Kidney (tissue), 22 donors: ENCODE results near the gene TCF4. TPM values are rescaled to one million over a fixed set of nuclear protein-coding genes. Genes with fewer than 3 reads are reported as not detected.

Experiments used
- DNase-seq, 5 donors: peaks; one replicate each; pipeline ENCODE4 v3.0.0-alpha.2; 2013 to 2020
- FAIRE-seq: peaks from 2 replicates; lab custom pipeline; 2012; peaks lifted over from hg19 to GRCh38; lab: Jason Lieb, UNC
- H3K27ac ChIP-seq, 2 donors: one replicate each; pipeline ENCODE4 v1.7.0; 2013; ENCODE audit warnings: low read depth in 2 of 2, low read length in 2 of 2, inconsistent platforms in 1 of 2
- H3K27me3 ChIP-seq: one replicate; pipeline ENCODE4 v1.7.1; 2013; ENCODE audit warnings: low read length, inconsistent platforms; ENCODE audit not compliant: control insufficient read depth, insufficient read depth
- H3K36me3 ChIP-seq, 3 donors: one replicate each; pipeline versions ENCODE4 v1.7.0 to v1.7.1; 2013; ENCODE audit warnings: low read length in 3 of 3, control low read depth in 1 of 3, inconsistent platforms in 1 of 3; ENCODE audit not compliant: insufficient read depth in 3 of 3, control insufficient read depth in 2 of 3
- H3K4me1 ChIP-seq, 3 donors: one replicate each; pipeline versions ENCODE4 v1.7.0 to v1.7.1; 2013; ENCODE audit warnings: low read length in 3 of 3, inconsistent platforms in 1 of 3, low read depth in 1 of 3; ENCODE audit not compliant: control insufficient read depth in 2 of 3, insufficient read depth in 2 of 3
- H3K4me3 ChIP-seq, 3 donors: one replicate each; pipeline versions ENCODE4 v1.7.0 to v1.8.1; 2013; ENCODE audit warnings: low read length in 3 of 3, control low read depth in 1 of 3, inconsistent platforms in 1 of 3
- H3K9ac ChIP-seq, 3 donors: one replicate each; pipeline versions ENCODE4 v1.7.0 to v1.7.1; 2013; ENCODE audit warnings: low read length in 3 of 3, control low read depth in 1 of 3, inconsistent platforms in 1 of 3
- H3K9me3 ChIP-seq, 3 donors: one replicate each; pipeline versions ENCODE4 v1.7.0 to v1.7.1; 2013; ENCODE audit warnings: low read length in 3 of 3, control low read depth in 1 of 3, inconsistent platforms in 1 of 3; ENCODE audit not compliant: control insufficient read depth in 2 of 3, insufficient read depth in 1 of 3
- intact Hi-C: fragments of 100-400 bp; cut with DNase I; formaldehyde crosslinking; loops from one replicate; pipeline ENCODE4 v1.11.1; 2022
- long read RNA-seq, 10 donors: library from polyadenylated mRNA in 1 of 10; unstranded in 1 of 10; transcript quantifications; one replicate each; pipeline ENCODE4 v2.0.0 and lab custom pipeline, GENCODE V29; 2021 to 2026
- polyA plus RNA-seq: library from polyadenylated mRNA; stranded (reverse); fragments of 350-450 nt; fragmentation: Illumina TruSeq; extraction: RNeasy Lipid Tissue Mini Kit (QIAGEN cat#74804); gene quantifications from one replicate; pipeline ENCODE4 v1.2.3, GENCODE V29; 2014; ENCODE audit warnings: low read depth, low replicate concordance; ENCODE audit not compliant: insufficient read depth
- total RNA-seq: library from RNA; stranded (reverse); fragmentation: NEBNext Ultra II Directional; extraction: Animal tissue kit (Norgen Biotek cat#: 25700); gene quantifications from one replicate; pipeline ENCODE4 v1.2.1, GENCODE V29; 2021
- TF ChIP-seq, protein P1 (sequence below): IDR thresholded peaks from 3 replicates; pipeline ENCODE4 v1.5.1; 2012; ENCODE audit warnings: mild to moderate bottlenecking, moderate library complexity, borderline replicate concordance; ENCODE audit not compliant: insufficient read depth; ENCODE audit errors: extremely low read depth
- donor health status: control.
- donor health status: control.
- donor health status: control.
- donor health status: control.
- donor health status: control.
- donor health status: DM: yes; HTN: yes; CAD: no.
- donor health status: Normal renal cell carcinoma (clear cell type).

Gene TCF4
- total RNA-seq = 60.3 TPM
- polyA plus RNA-seq = 4.4 TPM
- long read RNA-seq, donor 1, partial matches to known transcripts = 0 of 1 reads
- long read RNA-seq, donor 1, other reads (novel, unspliced or antisense) = 0 of 1 reads
- long read RNA-seq, donor 2, partial matches to known transcripts = 0 of 4 reads
- long read RNA-seq, donor 2, other reads (novel, unspliced or antisense) = 0 of 4 reads
- long read RNA-seq, donor 3, partial matches to known transcripts = 0 of 4 reads
- long read RNA-seq, donor 3, other reads (novel, unspliced or antisense) = 0 of 4 reads
- long read RNA-seq, donor 4, full-length matches to known transcripts = 6 of 6 reads
- long read RNA-seq, donor 4, partial matches to known transcripts = 0 of 6 reads
- long read RNA-seq, donor 4, other reads (novel, unspliced or antisense) = 0 of 6 reads
- long read RNA-seq, donor 5, partial matches to known transcripts = 0 of 2 reads
- long read RNA-seq, donor 5, other reads (novel, unspliced or antisense) = 0 of 2 reads
- long read RNA-seq, donor 6, partial matches to known transcripts = 0 of 5 reads
- long read RNA-seq, donor 6, other reads (novel, unspliced or antisense) = 0 of 5 reads
- long read RNA-seq, donor 7, transcript TCF4-201 (20 exons, 3,482 nt) = major isoform, 6 of 34 reads
- long read RNA-seq, donor 7, partial matches to known transcripts = 6 of 34 reads
- long read RNA-seq, donor 7, other reads (novel, unspliced or antisense) = 13 of 34 reads
- long read RNA-seq, donor 8, partial matches to known transcripts = 0 of 1 reads
- long read RNA-seq, donor 8, other reads (novel, unspliced or antisense) = 0 of 1 reads
- long read RNA-seq, donor 9, partial matches to known transcripts = 0 of 1 reads
- long read RNA-seq, donor 9, other reads (novel, unspliced or antisense) = 0 of 1 reads
- long read RNA-seq, donor 10, partial matches to known transcripts = 7 of 10 reads
- long read RNA-seq, donor 10, other reads (novel, unspliced or antisense) = 0 of 10 reads

DNA sequence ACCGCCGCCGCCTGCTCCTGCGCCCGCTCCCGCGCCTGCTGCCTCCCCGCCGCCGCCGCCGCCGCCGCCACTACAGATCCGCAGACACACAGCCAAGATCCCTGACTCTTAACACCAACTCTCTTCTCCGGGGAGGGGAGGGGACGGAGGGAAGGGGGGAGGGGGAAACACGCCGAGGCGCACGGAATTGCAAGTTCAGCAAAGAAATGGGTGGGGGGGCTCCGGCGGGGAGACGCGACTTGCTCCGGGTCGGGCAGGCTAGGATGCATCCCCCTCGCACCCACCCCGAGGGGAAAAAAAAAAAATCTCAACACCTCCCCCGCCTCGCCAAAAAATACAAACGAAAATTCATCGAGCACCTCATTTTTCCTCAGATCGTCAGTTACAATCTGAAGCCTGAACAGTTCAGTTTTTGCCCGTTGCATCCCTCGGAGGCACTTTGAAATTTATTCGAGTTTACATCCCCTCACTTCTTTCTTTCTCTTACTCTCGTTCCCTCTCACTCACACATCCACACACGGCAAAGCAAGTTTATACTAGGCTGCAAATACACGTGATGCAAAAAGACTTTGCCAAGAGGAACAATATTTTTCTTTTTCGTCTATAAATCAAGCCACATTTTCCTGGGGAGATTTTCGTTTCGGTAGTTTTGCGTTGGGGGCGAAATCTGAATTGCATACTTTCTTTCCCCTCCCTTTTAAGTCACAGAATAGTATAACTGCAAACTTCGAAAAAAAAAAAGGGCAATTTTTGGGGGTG, at the start of gene TCF4:
TCF4 (minus strand) TSS at position 82 of the 759 bp plus-strand sequence. CDS start 1,076 bp downstream, outside the sequence.
- DNase-seq (peak; percentile 79 to 92 (median 84)), FAIRE-seq (no peak)
- peaks cover 0 to 5% (median 3%) of the 10 kb centered on the region in 3 donors for H3K4me1 ChIP-seq
- TF ChIP-seq, protein P1, sequence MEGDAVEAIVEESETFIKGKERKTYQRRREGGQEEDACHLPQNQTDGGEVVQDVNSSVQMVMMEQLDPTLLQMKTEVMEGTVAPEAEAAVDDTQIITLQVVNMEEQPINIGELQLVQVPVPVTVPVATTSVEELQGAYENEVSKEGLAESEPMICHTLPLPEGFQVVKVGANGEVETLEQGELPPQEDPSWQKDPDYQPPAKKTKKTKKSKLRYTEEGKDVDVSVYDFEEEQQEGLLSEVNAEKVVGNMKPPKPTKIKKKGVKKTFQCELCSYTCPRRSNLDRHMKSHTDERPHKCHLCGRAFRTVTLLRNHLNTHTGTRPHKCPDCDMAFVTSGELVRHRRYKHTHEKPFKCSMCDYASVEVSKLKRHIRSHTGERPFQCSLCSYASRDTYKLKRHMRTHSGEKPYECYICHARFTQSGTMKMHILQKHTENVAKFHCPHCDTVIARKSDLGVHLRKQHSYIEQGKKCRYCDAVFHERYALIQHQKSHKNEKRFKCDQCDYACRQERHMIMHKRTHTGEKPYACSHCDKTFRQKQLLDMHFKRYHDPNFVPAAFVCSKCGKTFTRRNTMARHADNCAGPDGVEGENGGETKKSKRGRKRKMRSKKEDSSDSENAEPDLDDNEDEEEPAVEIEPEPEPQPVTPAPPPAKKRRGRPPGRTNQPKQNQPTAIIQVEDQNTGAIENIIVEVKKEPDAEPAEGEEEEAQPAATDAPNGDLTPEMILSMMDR = no peak
- intact Hi-C loops = loop anchor here (5.0 kb wide), 1 partner anchor 171 kb away; no protein-coding TSS in a partner anchor
- no peaks in the 10 kb centered on the region for H3K9me3 ChIP-seq
- no peaks in the 10 kb centered on the region for H3K36me3 ChIP-seq
- H3K27me3 ChIP-seq = no peaks in the 10 kb centered on the region
- peak within 1 kb of the TSS; percentile 7 to 98 (median 54) for H3K9ac ChIP-seq
- peak within 1 kb of the TSS; percentile 79 to 98 (median 87) for H3K4me3 ChIP-seq
- H3K27ac ChIP-seq = peak within 1 kb of the TSS; percentile 64 to 82

DNA sequence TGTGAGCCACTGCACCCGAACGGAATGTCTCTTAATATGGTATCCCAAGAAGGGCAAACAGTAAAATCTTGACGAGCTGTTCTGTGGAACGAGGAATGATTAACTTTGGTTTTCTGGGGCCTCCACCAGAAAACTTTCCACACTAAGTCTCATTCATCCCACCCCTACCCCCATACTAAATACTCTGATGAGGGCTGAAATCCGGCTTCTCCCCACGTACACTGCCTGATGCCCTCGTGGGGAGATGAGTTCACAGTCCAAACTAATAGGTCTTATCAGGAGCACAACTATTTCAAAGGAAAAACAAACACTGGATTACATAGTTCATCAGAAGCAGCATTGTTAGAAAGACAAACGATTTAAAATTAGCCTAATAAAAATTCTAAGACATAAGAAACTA, 49.2 kb upstream of the TCF4 start:
- TF ChIP-seq, protein P1 = no peak
- no peak overlapping the region for H3K4me3 ChIP-seq
- no peak for FAIRE-seq

DNA sequence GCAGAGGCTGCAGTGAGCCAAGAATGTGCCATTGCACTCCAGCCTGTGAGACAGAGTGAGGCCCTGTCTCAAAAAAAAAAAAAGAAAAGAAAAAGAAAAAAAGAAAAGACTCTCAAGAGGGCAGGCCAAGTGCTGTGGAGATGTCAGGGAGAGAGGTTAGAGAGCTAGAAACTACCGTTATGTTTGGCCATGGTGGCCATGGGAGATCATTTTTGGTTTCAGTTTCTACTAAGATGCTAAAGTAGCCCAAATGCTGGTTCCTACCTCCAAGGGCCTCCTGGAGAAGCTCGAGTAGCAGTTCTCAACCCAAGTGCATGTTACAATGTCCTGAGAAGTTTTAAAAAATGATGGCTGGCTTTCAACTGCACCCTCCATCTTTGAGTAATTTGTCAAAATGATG, 47.4 kb upstream of the TCF4 start:
- Histone ChIP-seq H3K4me1 (no peaks in the 10 kb centered on the region), H3K9me3 (no peaks in the 10 kb centered on the region), H3K4me3 (no peak overlapping the region), H3K36me3 (no peaks in the 10 kb centered on the region), H3K9ac (no peak overlapping the region), H3K27ac (no peak overlapping the region), H3K27me3 (no peaks in the 10 kb centered on the region)
- no peak for DNase-seq
- TF ChIP-seq, protein P1 = no peak
- intact Hi-C loops = no loop called here
- no peak for FAIRE-seq

More for the DNA sequence above, 49.2 kb upstream of the TCF4 start:
- no peak for DNase-seq
- Histone ChIP-seq H3K9ac (no peak overlapping the region), H3K27ac (no peak overlapping the region), H3K36me3 (no peaks in the 10 kb centered on the region), H3K27me3 (no peaks in the 10 kb centered on the region), H3K9me3 (peaks cover 0 to 2% (median 0%) of the 10 kb centered on the region in 3 donors), H3K4me1 (no peaks in the 10 kb centered on the region)
- intact Hi-C loops = no loop called here
